B cell (primary cell): ENCODE results near the gene S1PR1. TPM values are rescaled to one million over a fixed set of nuclear protein-coding genes. Genes with fewer than 3 reads are reported as not detected.
A peak's percentile ranks its signal among the peaks of the same experiment; 100 is the strongest.

Source experiments
- ATAC-seq: fragments of 200-7000 bp; cut with Tn5 transposase; one replicate; pipeline ENCODE4 v1.10.0; 2021; ENCODE audit warnings: low read depth, mild to moderate bottlenecking, moderate number of reproducible peaks, moderate library complexity
- CTCF ChIA-PET: fragments of 350-600 bp; sonication (Branson Sonifier 250); formaldehyde crosslinking; loops from one replicate; lab custom pipeline; 2021; ENCODE audit warnings: antibody characterized with exemption, inconsistent platforms; lab: Charles Lee
- POLR2A ChIA-PET: fragments of 350-600 bp; sonication (Branson Sonifier 250); formaldehyde crosslinking; loops from one replicate; lab custom pipeline; 2021; ENCODE audit warnings: antibody characterized with exemption; lab: Charles Lee
- DNase-seq: peaks from one replicate; pipeline ENCODE4 v3.0.0; 2013
- H2AFZ ChIP-seq: 2 replicates; pipeline ENCODE4 v1.6.1; 2012; ENCODE audit warnings: mild to moderate bottlenecking, low read depth, low read length; ENCODE audit not compliant: insufficient read depth, poor library complexity, severe bottlenecking
- H3K27ac ChIP-seq, 2 donors: 1 replicate in 1 of 2; 2 replicates in 1 of 2; pipeline ENCODE4 v1.5.1; 2012 to 2013; ENCODE audit warnings: low read length in 2 of 2, mild to moderate bottlenecking in 2 of 2, moderate library complexity in 1 of 2
- H3K27me3 ChIP-seq, 4 experiments: fragments of 200-600 bp in 1 of 4; sonication (generic) in 1 of 4; replicated peaks in 1 of 4; 1 replicate in 2 of 4; 2 replicates in 2 of 4; pipeline versions ENCODE4 v1.6.1 to v1.7.0; 2013 to 2016; ENCODE audit warnings: low read length in 3 of 4, mild to moderate bottlenecking in 2 of 4, mixed read lengths in 1 of 4, moderate library complexity in 1 of 4; ENCODE audit not compliant: insufficient read depth in 4 of 4, control insufficient read depth in 3 of 4; ENCODE audit errors: control extremely low read depth in 1 of 4
- H3K36me3 ChIP-seq, 2 experiments: replicated peaks in 1 of 2; 1 replicate in 1 of 2; 2 replicates in 1 of 2; pipeline versions ENCODE4 v1.6.1 to v1.7.1; 2013; ENCODE audit warnings: low read length in 1 of 2; ENCODE audit not compliant: insufficient read depth in 2 of 2, control insufficient read depth in 1 of 2; ENCODE audit errors: control extremely low read depth in 1 of 2, extremely low read depth in 1 of 2
- H3K4me1 ChIP-seq, 2 donors: fragments of 200-600 bp in 1 of 2; sonication (generic) in 1 of 2; 1 replicate in 1 of 2; 2 replicates in 1 of 2; pipeline versions ENCODE4 v1.5.1 to v1.6.1; 2013 to 2017; ENCODE audit warnings: low read length in 2 of 2; ENCODE audit not compliant: control insufficient read depth in 2 of 2, insufficient read depth in 2 of 2
- H3K4me2 ChIP-seq: replicated peaks from 2 replicates; pipeline ENCODE3; 2012; ENCODE audit warnings: mild to moderate bottlenecking, low read depth, low read length; ENCODE audit not compliant: poor library complexity, severe bottlenecking
- H3K4me3 ChIP-seq, 5 experiments: fragments of 200-600 bp in 1 of 5; sonication (generic) in 1 of 5; 1 replicate in 3 of 5; 2 replicates in 2 of 5; pipeline versions ENCODE4 v1.5.1 to v1.7.0; 2011 to 2016; ENCODE audit warnings: low read length in 4 of 5, mild to moderate bottlenecking in 4 of 5, low read depth in 2 of 5, control low read depth in 1 of 5, moderate library complexity in 1 of 5; ENCODE audit not compliant: insufficient read depth in 1 of 5; ENCODE audit errors: control extremely low read depth in 1 of 5, extremely low read depth in 1 of 5
- H3K79me2 ChIP-seq: fragments of 200-600 bp; sonication (generic); one replicate; pipeline ENCODE4 v1.6.0; 2016; ENCODE audit warnings: low read length; ENCODE audit not compliant: control insufficient read depth, insufficient read depth
- H3K9ac ChIP-seq: fragments of 200-600 bp; sonication (generic); 2 replicates; pipeline ENCODE4 v1.6.1; 2017; ENCODE audit warnings: mild to moderate bottlenecking, low read length, moderate library complexity
- H3K9me3 ChIP-seq, 3 donors: one replicate each; pipeline versions ENCODE4 v1.6.1 to v1.7.1; 2013; ENCODE audit warnings: low read length in 2 of 3; ENCODE audit not compliant: control insufficient read depth in 2 of 3, insufficient read depth in 1 of 3; ENCODE audit errors: control extremely low read depth in 1 of 3
- H4K20me1 ChIP-seq: 2 replicates; pipeline ENCODE4 v1.6.0; 2012; ENCODE audit warnings: mild to moderate bottlenecking, low read length; ENCODE audit not compliant: insufficient read depth, control insufficient read depth, poor library complexity, severe bottlenecking
- H3K27ac Mint-ChIP-seq: one replicate; pipeline ENCODE4 v1.8.0; 2021; ENCODE audit warnings: mixed read lengths
- H3K27me3 Mint-ChIP-seq: one replicate; pipeline ENCODE4 v1.8.0; 2021; ENCODE audit warnings: mixed read lengths
- H3K4me1 Mint-ChIP-seq: one replicate; pipeline ENCODE4 v1.8.0; 2021; ENCODE audit warnings: mixed read lengths
- H3K4me3 Mint-ChIP-seq: one replicate; pipeline ENCODE4 v1.8.0; 2021; ENCODE audit warnings: mixed read lengths
- H3K9me3 Mint-ChIP-seq: one replicate; pipeline ENCODE4 v1.8.0; 2022; ENCODE audit warnings: mixed read lengths; ENCODE audit not compliant: insufficient read depth
- CTCF ChIP-seq: fragments of 200-600 bp; IDR thresholded peaks from one replicate; pipeline ENCODE4 v1.8.0; 2022; ENCODE audit warnings: antibody characterized with exemption, mild to moderate bottlenecking
- EZH2 ChIP-seq: IDR thresholded peaks from 2 replicates; pipeline ENCODE4 v1.6.1; 2012; ENCODE audit warnings: borderline replicate concordance, low read depth, mild to moderate bottlenecking, moderate library complexity, low read length; ENCODE audit not compliant: insufficient read depth, poor library complexity, severe bottlenecking
- WGBS: methylation state at CpG from one replicate; pipeline ENCODE4 v1.1.5; 2013; ENCODE audit warnings: missing lambda C conversion rate; ENCODE audit not compliant: insufficient coverage; 5-methylcytosine and 5-hydroxymethylcytosine counted together
- intact Hi-C: fragments of 100-400 bp; cut with micrococcal nuclease; formaldehyde crosslinking; loops from one replicate; pipeline ENCODE4 v1.10.0; 2022
- polyA plus RNA-seq: library from polyadenylated mRNA; depleted of rRNA; stranded (reverse); fragments of >200 nt; gene quantifications from 2 replicates; pipeline ENCODE4 v1.2.3, GENCODE V29; 2012
- total RNA-seq, 2 donors: library from RNA; stranded (reverse); fragments of 120-200 nt in 1 of 2; gene quantifications; 1 replicate in 1 of 2; 2 replicates in 1 of 2; pipeline versions ENCODE4 v1.2.3 to v1.2.4, GENCODE V29; 2013 to 2022

S1PR1 gene
- total and polyA plus RNA-seq, 2 donors (not counting 1 experiment from before 2014, with no cell fraction given), result 44.5 to 225 TPM

- Histone ChIP-seq H3K27ac (no peak overlapping the region), H3K79me2 (no peaks in the 10 kb centered on the region), H3K9ac (no peak overlapping the region), H3K4me2 (no peak overlapping the region), H4K20me1 (no peaks in the 10 kb centered on the region), H3K9me3 (peaks cover 2 to 6% (median 6%) of the 10 kb centered on the region in 3 donors), H2AFZ (no peak overlapping the region), H3K27me3 (no peaks in the 10 kb centered on the region), H3K4me1 (peaks cover 15 to 17% of the 10 kb centered on the region in 2 donors), H3K4me3 (no peak overlapping the region), H3K36me3 (no peaks in the 10 kb centered on the region)
- Mint-ChIP-seq H3K9me3 (no peaks in the 10 kb centered on the region), H3K27ac (no peak overlapping the region), H3K4me1 (peaks cover 16% of the 10 kb centered on the region), H3K4me3 (no peak overlapping the region), H3K27me3 (no peaks in the 10 kb centered on the region)
- POLR2A ChIA-PET, result no interaction called here
- intact Hi-C loops, result no loop called here
- 90% methylated on average over 1 of the region's 2 CpGs for WGBS
- no peak for TF ChIP-seq CTCF
- no peak for TF ChIP-seq EZH2
- ATAC-seq (no peak), DNase-seq (no peak)
- CTCF ChIA-PET, result interaction anchor here (1.0 to 3.7 kb wide), 5 partner anchors 16 to 89 kb away, joined by 3 to 19 read pairs (median 5); no protein-coding TSS in a partner anchor
Observed at GRCh38 chr1:101268893-101269292, 32.1 kb downstream of the S1PR1 start.

GRCh38 chr1:101275672-101276071, 38.9 kb downstream of the S1PR1 start:
- no peak overlapping the region for H3K27ac ChIP-seq
- H3K9me3 ChIP-seq, result peaks cover 2 to 6% (median 6%) of the 10 kb centered on the region in 3 donors
- H3K9me3 Mint-ChIP-seq, result no peaks in the 10 kb centered on the region
- TF ChIP-seq EZH2 (no peak), CTCF (no peak)
- H3K4me2 ChIP-seq, result peak overlapping the region; percentile 1
- H2AFZ ChIP-seq, result no peak overlapping the region
- H3K4me3 ChIP-seq, result no peak overlapping the region
- no peaks in the 10 kb centered on the region for H3K27me3 ChIP-seq
- H3K4me3 Mint-ChIP-seq, result no peak overlapping the region
- CTCF ChIA-PET, result interaction anchor here (0.7 kb wide), 1 partner anchor 37 kb away, joined by 4 read pairs; no protein-coding TSS in a partner anchor
- DNase-seq (no peak), ATAC-seq (no peak)
- H3K27me3 Mint-ChIP-seq, result no peaks in the 10 kb centered on the region
- intact Hi-C loops, result no loop called here
- peaks cover 31 to 39% of the 10 kb centered on the region in 2 donors for H3K4me1 ChIP-seq
- no peak overlapping the region for H3K27ac Mint-ChIP-seq
- POLR2A ChIA-PET, result no interaction called here
- no peaks in the 10 kb centered on the region for H3K79me2 ChIP-seq
- H3K36me3 ChIP-seq, result no peaks in the 10 kb centered on the region
- peaks cover 46% of the 10 kb centered on the region for H3K4me1 Mint-ChIP-seq
- H3K9ac ChIP-seq, result no peak overlapping the region
- H4K20me1 ChIP-seq, result no peaks in the 10 kb centered on the region
- no CpG with 5 or more reads among the region's 5 CpGs for WGBS
